DMS114 treated with DMSO at 0.1 percent for 48 hours (cell line): ENCODE measurements around the gene CNKSR1.

Source experiments
- DNase-seq: peaks from one replicate; lab custom pipeline; 2025; ENCODE audit not compliant: unreplicated experiment; lab: John Stamatoyannopoulos, UW

CNKSR1 gene

GRCh38 chr1:26184086-26184485 lies 6.8 kb downstream of the CNKSR1 start:
- DNase-seq = no peak

- no peak for DNase-seq
Measured at GRCh38 chr1:26184883-26185282, 7.6 kb downstream of the CNKSR1 start.

- no peak for DNase-seq
Measured at GRCh38 chr1:26187882-26188281, 10.6 kb downstream of the CNKSR1 start.

GRCh38 chr1:26188477-26188876 lies 11.2 kb downstream of the CNKSR1 start:
- no peak for DNase-seq

GRCh38 chr1:26189331-26189730 lies 12.0 kb downstream of the CNKSR1 start:
- DNase-seq = no peak

GRCh38 chr1:26189751-26190275 lies 12.5 kb downstream of the CNKSR1 start:
- no peak for DNase-seq

- no peak for DNase-seq
Measured at GRCh38 chr1:26190373-26190987, 13.2 kb downstream of the CNKSR1 start, which contains the start of gene CATSPER4. Gene CATSPER4, plus strand, starts transcription at chr1:26190602. Its CDS starts 26 bp downstream, at chr1:26190628.

GRCh38 chr1:26191739-26192138 lies 14.4 kb downstream of the CNKSR1 start:
- DNase-seq = no peak

- no peak for DNase-seq
Measured at GRCh38 chr1:26195805-26196204, 18.5 kb downstream of the CNKSR1 start.

- DNase-seq = no peak
Measured at GRCh38 chr1:26197301-26197700, 20.0 kb downstream of the CNKSR1 start.

- DNase-seq = no peak
Measured at GRCh38 chr1:26197813-26198212, 20.5 kb downstream of the CNKSR1 start.

- DNase-seq = no peak
Measured at GRCh38 chr1:26200413-26200812, 23.1 kb downstream of the CNKSR1 start.

GRCh38 chr1:26203642-26204318 lies 26.5 kb downstream of the CNKSR1 start:
- no peak for DNase-seq

- DNase-seq = no peak
Measured at GRCh38 chr1:26210147-26210870, 33.0 kb downstream of the CNKSR1 start.

GRCh38 chr1:26212726-26213125 lies 35.4 kb downstream of the CNKSR1 start:
- DNase-seq = no peak

- DNase-seq = no peak
Measured at GRCh38 chr1:26213335-26213905, 36.1 kb downstream of the CNKSR1 start.

GRCh38 chr1:26215246-26215645 lies 38.0 kb downstream of the CNKSR1 start:
- DNase-seq = no peak

GRCh38 chr1:26218906-26219494 lies 41.7 kb downstream of the CNKSR1 start:
- DNase-seq = no peak

GRCh38 chr1:26220199-26220912 lies 43.1 kb downstream of the CNKSR1 start:
- DNase-seq = no peak

GRCh38 chr1:26221094-26221493 lies 43.8 kb downstream of the CNKSR1 start:
- DNase-seq = no peak
